ENCODE measurements around the gene NMNAT2.
"Not testable (repeated sequence)": the region's sequence is repeated elsewhere in the genome, so short reads cannot be mapped to it uniquely, and the experiment has no call there.

NMNAT2 gene

GRCh38 chr1:183278739-183279591 is 139.2 kb downstream of the NMNAT2 start:
- no peak overlapping the region for H3K4me3 ChIP-seq (ENCODE audit: low read length)
- TF ChIP-seq CTCF (conservative IDR thresholded peaks at IDR 0.05; ENCODE audit: low read length) = no peak
- peak; percentile 91 for DNase-seq (ENCODE audit: low read depth)

- DNase-seq (ENCODE audit: low read depth) = peak; percentile 60
- TF ChIP-seq CTCF (conservative IDR thresholded peaks at IDR 0.05; ENCODE audit: low read length) = no peak
- no peak overlapping the region for H3K4me3 ChIP-seq (ENCODE audit: low read length)
Observed at GRCh38 chr1:183277821-183278738, 140.1 kb downstream of the NMNAT2 start.

GRCh38 chr1:183276386-183277080 is 141.6 kb downstream of the NMNAT2 start:
- H3K4me3 ChIP-seq (ENCODE audit: low read length) = no peak overlapping the region
- DNase-seq (ENCODE audit: low read depth) = no peak
- TF ChIP-seq CTCF (conservative IDR thresholded peaks at IDR 0.05; ENCODE audit: low read length) = no peak

GRCh38 chr1:183275322-183275721 is 142.9 kb downstream of the NMNAT2 start:
- no peak for DNase-seq (ENCODE audit: low read depth)
- no peak overlapping the region for H3K4me3 ChIP-seq (ENCODE audit: low read length)
- TF ChIP-seq CTCF (conservative IDR thresholded peaks at IDR 0.05; ENCODE audit: low read length) = no peak

GRCh38 chr1:183274836-183275235 is 143.3 kb downstream of the NMNAT2 start:
- no peak overlapping the region for H3K4me3 ChIP-seq (ENCODE audit: low read length)
- no peak for DNase-seq (ENCODE audit: low read depth)
- TF ChIP-seq CTCF (conservative IDR thresholded peaks at IDR 0.05; ENCODE audit: low read length) = no peak

- DNase-seq (ENCODE audit: low read depth); H3K4me3 ChIP-seq (ENCODE audit: low read length): not testable (repeated sequence)
Observed at GRCh38 chr1:183273984-183274383, 144.2 kb downstream of the NMNAT2 start.

GRCh38 chr1:183273300-183273699 is 144.9 kb downstream of the NMNAT2 start:
- peak; percentile 73 for DNase-seq (ENCODE audit: low read depth)
- no peak for TF ChIP-seq CTCF (conservative IDR thresholded peaks at IDR 0.05; ENCODE audit: low read length)
- H3K4me3 ChIP-seq (ENCODE audit: low read length) = no peak overlapping the region

Measured in AG10803 (cell line).